ENCODE data around the gene TSPAN4. TPM values are rescaled to one million over a fixed set of nuclear protein-coding genes. Genes with fewer than 3 reads are reported as not detected.

The TSPAN4 gene
- total RNA-seq (2022; extraction: Qiagen RNA extraction; ENCODE audit: low read depth): 133 to 197 TPM (median 190 TPM) in 5 replicates

GRCh38 chr11:842370-843002, at the start of gene TSPAN4, which contains the start of gene POLR2L:
TSPAN4 (plus strand) TSS chr11:842852; CDS start chr11:850305, 7,453 bp downstream.
POLR2L (minus strand) TSS chr11:842529; CDS start chr11:842508, 21 bp downstream.

GRCh38 chr11:798093-798713, 44.4 kb upstream of the TSPAN4 start, which contains the start of gene SLC25A22:
SLC25A22 (minus strand) TSS chr11:798281; CDS start chr11:795006, 3,275 bp downstream.

GRCh38 chr11:809287-810039, 33.2 kb upstream of the TSPAN4 start, which contains the start of gene RPLP2:
RPLP2 (plus strand) TSS chr11:809967; CDS start chr11:810235, 268 bp downstream.

GRCh38 chr11:818396-819128, 24.1 kb upstream of the TSPAN4 start, which contains the start of gene PNPLA2:
PNPLA2 (plus strand) TSS chr11:818914; CDS start chr11:819719, 805 bp downstream.

GRCh38 chr11:827897-828192, 14.8 kb upstream of the TSPAN4 start, which contains the start of gene CRACR2B:
CRACR2B (plus strand) TSS chr11:827919; CDS start chr11:828608, 689 bp downstream.

GRCh38 chr11:832529-833113, 10.0 kb upstream of the TSPAN4 start, which contains the start of gene CD151:
CD151 (plus strand) TSS chr11:832952; CDS start chr11:836070, 3,118 bp downstream.

GRCh38 chr11:910589-911030, 68.0 kb downstream of the TSPAN4 start, which contains the start of gene CHID1:
CHID1 (minus strand) TSS chr11:910810; CDS start chr11:904816, 5,994 bp downstream.

Other genes starting within 250 kb of the TSPAN4 start
- 5.8 to 8.1 TPM (median 5.9 TPM) in 5 replicates for gene IRF7, start 226.9 kb upstream of the TSPAN4 start, total RNA-seq (2022; extraction: Qiagen RNA extraction; ENCODE audit: low read depth)
- gene CDHR5, start 217.9 kb upstream of the TSPAN4 start, total RNA-seq (2022; extraction: Qiagen RNA extraction; ENCODE audit: low read depth): 0.08 to 0.14 TPM (median 0.09 TPM) in 3 of 5 replicates, not detected in the others
- gene SCT, start 215.7 kb upstream of the TSPAN4 start, total RNA-seq (2022; extraction: Qiagen RNA extraction; ENCODE audit: low read depth): not detected in 5 replicates
- gene DRD4, start 205.6 kb upstream of the TSPAN4 start, total RNA-seq (2022; extraction: Qiagen RNA extraction; ENCODE audit: low read depth): 0.10 to 0.41 TPM (median 0.24 TPM) in 5 replicates
- 26.1 to 38.9 TPM (median 32.1 TPM) in 5 replicates for gene DEAF1, start 147.6 kb upstream of the TSPAN4 start, total RNA-seq (2022; extraction: Qiagen RNA extraction; ENCODE audit: low read depth)
- gene TMEM80, start 147.0 kb upstream of the TSPAN4 start, total RNA-seq (2022; extraction: Qiagen RNA extraction; ENCODE audit: low read depth): 8.4 to 10.4 TPM (median 10.0 TPM) in 5 replicates
- gene EPS8L2, start 136.6 kb upstream of the TSPAN4 start, total RNA-seq (2022; extraction: Qiagen RNA extraction; ENCODE audit: low read depth): 76.9 to 131 TPM (median 114 TPM) in 5 replicates
- 394 to 439 TPM (median 414 TPM) in 5 replicates for gene TALDO1, start 95.4 kb upstream of the TSPAN4 start, total RNA-seq (2022; extraction: Qiagen RNA extraction; ENCODE audit: low read depth)
- 36.6 to 48.9 TPM (median 44.7 TPM) in 5 replicates for gene GATD1, start 65.4 kb upstream of the TSPAN4 start, total RNA-seq (2022; extraction: Qiagen RNA extraction; ENCODE audit: low read depth)
- 1.2 to 2.7 TPM (median 1.9 TPM) in 5 replicates for gene CEND1, start 52.8 kb upstream of the TSPAN4 start, total RNA-seq (2022; extraction: Qiagen RNA extraction; ENCODE audit: low read depth)
- 21.8 to 34.9 TPM (median 34.1 TPM) in 5 replicates for gene SLC25A22, start 44.6 kb upstream of the TSPAN4 start, total RNA-seq (2022; extraction: Qiagen RNA extraction; ENCODE audit: low read depth)
- 8.6 to 14.2 TPM (median 13.8 TPM) in 5 replicates for gene PIDD1, start 37.6 kb upstream of the TSPAN4 start, total RNA-seq (2022; extraction: Qiagen RNA extraction; ENCODE audit: low read depth)
- gene RPLP2, start 32.9 kb upstream of the TSPAN4 start, total RNA-seq (2022; extraction: Qiagen RNA extraction; ENCODE audit: low read depth): 1,669 to 2,765 TPM (median 2,317 TPM) in 5 replicates
- 36.8 to 63.3 TPM (median 53.7 TPM) in 5 replicates for gene PNPLA2, start 23.9 kb upstream of the TSPAN4 start, total RNA-seq (2022; extraction: Qiagen RNA extraction; ENCODE audit: low read depth)
- 5.0 to 6.2 TPM (median 5.5 TPM) in 5 replicates for gene CRACR2B, start 14.9 kb upstream of the TSPAN4 start, total RNA-seq (2022; extraction: Qiagen RNA extraction; ENCODE audit: low read depth)
- 811 to 833 TPM (median 824 TPM) in 5 replicates for gene CD151, start 9.9 kb upstream of the TSPAN4 start, total RNA-seq (2022; extraction: Qiagen RNA extraction; ENCODE audit: low read depth)
- 586 to 744 TPM (median 634 TPM) in 5 replicates for gene POLR2L, start 323 bp upstream of the TSPAN4 start, total RNA-seq (2022; extraction: Qiagen RNA extraction; ENCODE audit: low read depth)
- gene CHID1, start 68.0 kb downstream of the TSPAN4 start, total RNA-seq (2022; extraction: Qiagen RNA extraction; ENCODE audit: low read depth): 71.0 to 80.8 TPM (median 73.7 TPM) in 5 replicates
- gene AP2A2, start 83.0 kb downstream of the TSPAN4 start, total RNA-seq (2022; extraction: Qiagen RNA extraction; ENCODE audit: low read depth): 33.0 to 41.4 TPM (median 36.8 TPM) in 5 replicates
- gene MUC6, start 193.9 kb downstream of the TSPAN4 start, total RNA-seq (2022; extraction: Qiagen RNA extraction; ENCODE audit: low read depth): 0.01 TPM in 1 of 5 replicates, not detected in the others
- gene MUC2, start 232.0 kb downstream of the TSPAN4 start, total RNA-seq (2022; extraction: Qiagen RNA extraction; ENCODE audit: low read depth): 0.07 to 0.24 TPM (median 0.11 TPM) in 5 replicates

Measured in A549 treated with GW870086 at 1 μM for 4 hours (cell line).